ENCODE measurements around the gene DR1. TPM values are rescaled to one million over a fixed set of nuclear protein-coding genes. Genes with fewer than 3 reads are reported as not detected.

Gene DR1
- total RNA-seq, 1 donor from 2014 or later, result 8.7 TPM

- Histone ChIP-seq H3K4me3 (no peak overlapping the region), H3K36me3 (no peaks in the 10 kb centered on the region)
- DNase-seq (ENCODE audit: low spot score in 2 of 2), result no peak
These were observed 22.4 kb upstream of the DR1 start for GRCh38 chr1:93323185-93323820.

GRCh38 chr1:93324486-93325464 is 20.9 kb upstream of the DR1 start:
- no peak for TF ChIP-seq CTCF (IDR thresholded peaks at IDR 0.05)
- H3K4me3 ChIP-seq, result no peak overlapping the region
- no peaks in the 10 kb centered on the region for H3K9me3 ChIP-seq
- H3K4me1 ChIP-seq, result no peaks in the 10 kb centered on the region
- H3K27ac ChIP-seq, result no peak overlapping the region
- H3K36me3 ChIP-seq, result no peaks in the 10 kb centered on the region
- intact Hi-C loops (cut with DNase I), result no loop called here
- no peaks in the 10 kb centered on the region for H3K27me3 ChIP-seq
- no peak for DNase-seq (ENCODE audit: low spot score in 2 of 2)

More at GRCh38 chr1:93323185-93323820, 22.4 kb upstream of the DR1 start:
- no peaks in the 10 kb centered on the region for H3K4me1 ChIP-seq
- no peak overlapping the region for H3K27ac ChIP-seq
- H3K9me3 ChIP-seq, result no peaks in the 10 kb centered on the region
- no peak for TF ChIP-seq CTCF (IDR thresholded peaks at IDR 0.05)
- no peaks in the 10 kb centered on the region for H3K27me3 ChIP-seq
- intact Hi-C loops (cut with DNase I), result no loop called here

- intact Hi-C loops (cut with DNase I), result no loop called here
- no peaks in the 10 kb centered on the region for H3K9me3 ChIP-seq
- H3K4me1 ChIP-seq, result no peaks in the 10 kb centered on the region
- no peak for DNase-seq (ENCODE audit: low spot score in 2 of 2)
- H3K36me3 ChIP-seq, result no peaks in the 10 kb centered on the region
- H3K27ac ChIP-seq, result no peak overlapping the region
- no peak overlapping the region for H3K4me3 ChIP-seq
- no peak for TF ChIP-seq CTCF (IDR thresholded peaks at IDR 0.05)
- H3K27me3 ChIP-seq, result no peaks in the 10 kb centered on the region
These were observed 16.6 kb upstream of the DR1 start for GRCh38 chr1:93328809-93329760.

GRCh38 chr1:93330196-93330595 is 15.5 kb upstream of the DR1 start:
- H3K27me3 ChIP-seq, result no peaks in the 10 kb centered on the region
- H3K27ac ChIP-seq, result no peak overlapping the region
- H3K9me3 ChIP-seq, result no peaks in the 10 kb centered on the region
- no peaks in the 10 kb centered on the region for H3K4me1 ChIP-seq
- DNase-seq (ENCODE audit: low spot score in 2 of 2), result no peak
- TF ChIP-seq CTCF (IDR thresholded peaks at IDR 0.05), result no peak
- H3K36me3 ChIP-seq, result no peaks in the 10 kb centered on the region
- no peak overlapping the region for H3K4me3 ChIP-seq
- intact Hi-C loops (cut with DNase I), result no loop called here

DNA sequence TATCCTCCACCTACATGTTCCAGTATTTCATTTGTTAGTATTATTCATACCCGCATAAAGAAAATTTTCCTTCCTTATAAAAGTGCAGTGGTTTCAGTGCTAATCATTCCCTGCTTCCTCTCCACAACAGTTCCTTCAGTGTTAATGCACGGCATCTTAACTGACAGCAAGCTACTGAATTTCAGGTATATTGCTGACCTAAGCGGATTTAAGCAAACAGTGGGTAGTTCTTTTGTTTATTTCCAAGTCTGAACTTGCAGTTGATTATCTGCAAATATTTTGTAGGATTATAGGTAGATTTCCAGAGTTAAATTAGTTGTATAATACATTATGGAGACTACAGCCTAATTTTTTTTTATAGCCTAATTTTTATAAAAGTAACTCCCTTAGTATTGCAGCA is 15.1 kb upstream of the DR1 start:
- Histone ChIP-seq H3K4me3 (no peak overlapping the region), H3K36me3 (no peaks in the 10 kb centered on the region), H3K27ac (no peak overlapping the region), H3K27me3 (no peaks in the 10 kb centered on the region), H3K9me3 (no peaks in the 10 kb centered on the region), H3K4me1 (no peaks in the 10 kb centered on the region)
- intact Hi-C loops (cut with DNase I), result no loop called here
- no peak for TF ChIP-seq CTCF (IDR thresholded peaks at IDR 0.05)
- no peak for DNase-seq (ENCODE audit: low spot score in 2 of 2)

Measured in ascending aorta (tissue), 2 donors.